GM23338 (cell line): ENCODE data around the gene PLPPR5.

Source experiments
- CREB1 ChIP-seq: fragments of 250-450 bp; sonication (Bioruptor Pico); IDR thresholded peaks from 2 replicates; pipeline ENCODE4 v1.5.0; 2020; ENCODE audit warnings: low read depth, mild to moderate bottlenecking, moderate library complexity
- EZH2 ChIP-seq: fragments of 200-600 bp; sonication (generic); IDR thresholded peaks from one replicate; pipeline ENCODE4 v1.8.0; 2017; ENCODE audit warnings: antibody characterized with exemption, mild to moderate bottlenecking, low read depth; ENCODE audit not compliant: unreplicated experiment
- EZH2phosphoT487 ChIP-seq: fragments of 200-600 bp; sonication (generic); IDR thresholded peaks from one replicate; pipeline ENCODE4 v1.8.1; 2018; ENCODE audit warnings: antibody characterized with exemption; ENCODE audit not compliant: unreplicated experiment
- JUNB ChIP-seq: IDR thresholded peaks from one replicate; pipeline ENCODE4 v1.6.1; 2016; ENCODE audit warnings: antibody characterized with exemption; ENCODE audit not compliant: unreplicated experiment
- POLR2AphosphoS5 ChIP-seq: IDR thresholded peaks from 2 replicates; pipeline ENCODE4 v1.6.1; 2016; ENCODE audit warnings: antibody characterized with exemption, low read depth
- ZNF114 ChIP-seq: fragments of 250-450 bp; sonication (Bioruptor Pico); IDR thresholded peaks from 2 replicates; pipeline ENCODE4 v1.5.0; 2020; ENCODE audit warnings: mild to moderate bottlenecking, moderate library complexity
- ZNF331 ChIP-seq: fragments of 250-450 bp; sonication (Bioruptor Pico); IDR thresholded peaks from 2 replicates; pipeline ENCODE4 v1.5.0; 2020; ENCODE audit warnings: low read depth, mild to moderate bottlenecking, moderate library complexity
- TF ChIP-seq, protein P1 (sequence below), 2 experiments: fragments of 200-600 bp in 1 of 2; sonication (generic) in 1 of 2; conservative IDR thresholded peaks; 2 replicates each; pipeline versions ENCODE4 v1.5.1 to v1.6.1; 2016 to 2017; ENCODE audit warnings: antibody characterized with exemption in 2 of 2, low read depth in 2 of 2, mild to moderate bottlenecking in 2 of 2, moderate library complexity in 1 of 2
- TF ChIP-seq, protein P2 (sequence below): IDR thresholded peaks from one replicate; pipeline ENCODE4 v1.6.1; 2018; ENCODE audit warnings: antibody characterized with exemption; ENCODE audit not compliant: unreplicated experiment
- TF ChIP-seq, protein P3 (sequence below): IDR thresholded peaks from 2 replicates; pipeline ENCODE4 v1.6.1; 2016; ENCODE audit warnings: antibody characterized with exemption
- TF ChIP-seq, protein P4 (sequence below): fragments of 250-450 bp; sonication (Bioruptor Pico); IDR thresholded peaks from 2 replicates; pipeline ENCODE4 v1.5.0; 2020; ENCODE audit warnings: mild to moderate bottlenecking, moderate library complexity

DNA sequence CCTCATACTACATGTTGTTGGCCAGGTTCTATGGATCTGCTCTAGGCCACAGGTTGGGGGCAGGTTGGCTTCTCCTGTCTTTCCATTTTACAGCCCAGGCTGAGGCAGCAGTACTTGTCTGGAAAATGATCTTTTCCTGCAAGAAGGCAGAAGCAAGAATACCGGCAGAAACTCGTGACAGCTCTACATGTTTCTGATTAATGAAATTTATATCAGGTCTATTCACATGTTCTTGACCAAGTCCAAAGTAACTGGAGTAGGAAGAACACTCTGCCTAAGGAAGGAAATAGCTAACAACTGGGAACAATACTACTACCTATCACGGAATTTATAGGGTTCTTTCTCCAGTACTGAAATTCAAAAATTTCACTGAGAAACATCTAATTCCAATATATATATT lies 98.3 kb downstream of the PLPPR5 start:
- TF ChIP-seq EZH2 (no peak), POLR2AphosphoS5 (no peak), CREB1 (CRISPR knock-in tag) (no peak), EZH2phosphoT487 (no peak), ZNF331 (CRISPR knock-in tag) (no peak), JUNB (no peak), ZNF114 (CRISPR knock-in tag) (no peak)
- TF ChIP-seq, protein P1, sequence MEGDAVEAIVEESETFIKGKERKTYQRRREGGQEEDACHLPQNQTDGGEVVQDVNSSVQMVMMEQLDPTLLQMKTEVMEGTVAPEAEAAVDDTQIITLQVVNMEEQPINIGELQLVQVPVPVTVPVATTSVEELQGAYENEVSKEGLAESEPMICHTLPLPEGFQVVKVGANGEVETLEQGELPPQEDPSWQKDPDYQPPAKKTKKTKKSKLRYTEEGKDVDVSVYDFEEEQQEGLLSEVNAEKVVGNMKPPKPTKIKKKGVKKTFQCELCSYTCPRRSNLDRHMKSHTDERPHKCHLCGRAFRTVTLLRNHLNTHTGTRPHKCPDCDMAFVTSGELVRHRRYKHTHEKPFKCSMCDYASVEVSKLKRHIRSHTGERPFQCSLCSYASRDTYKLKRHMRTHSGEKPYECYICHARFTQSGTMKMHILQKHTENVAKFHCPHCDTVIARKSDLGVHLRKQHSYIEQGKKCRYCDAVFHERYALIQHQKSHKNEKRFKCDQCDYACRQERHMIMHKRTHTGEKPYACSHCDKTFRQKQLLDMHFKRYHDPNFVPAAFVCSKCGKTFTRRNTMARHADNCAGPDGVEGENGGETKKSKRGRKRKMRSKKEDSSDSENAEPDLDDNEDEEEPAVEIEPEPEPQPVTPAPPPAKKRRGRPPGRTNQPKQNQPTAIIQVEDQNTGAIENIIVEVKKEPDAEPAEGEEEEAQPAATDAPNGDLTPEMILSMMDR (conservative IDR thresholded peaks at IDR 0.05; ENCODE audit: low read depth in 2 of 2) = no peak
- TF ChIP-seq, protein P2, sequence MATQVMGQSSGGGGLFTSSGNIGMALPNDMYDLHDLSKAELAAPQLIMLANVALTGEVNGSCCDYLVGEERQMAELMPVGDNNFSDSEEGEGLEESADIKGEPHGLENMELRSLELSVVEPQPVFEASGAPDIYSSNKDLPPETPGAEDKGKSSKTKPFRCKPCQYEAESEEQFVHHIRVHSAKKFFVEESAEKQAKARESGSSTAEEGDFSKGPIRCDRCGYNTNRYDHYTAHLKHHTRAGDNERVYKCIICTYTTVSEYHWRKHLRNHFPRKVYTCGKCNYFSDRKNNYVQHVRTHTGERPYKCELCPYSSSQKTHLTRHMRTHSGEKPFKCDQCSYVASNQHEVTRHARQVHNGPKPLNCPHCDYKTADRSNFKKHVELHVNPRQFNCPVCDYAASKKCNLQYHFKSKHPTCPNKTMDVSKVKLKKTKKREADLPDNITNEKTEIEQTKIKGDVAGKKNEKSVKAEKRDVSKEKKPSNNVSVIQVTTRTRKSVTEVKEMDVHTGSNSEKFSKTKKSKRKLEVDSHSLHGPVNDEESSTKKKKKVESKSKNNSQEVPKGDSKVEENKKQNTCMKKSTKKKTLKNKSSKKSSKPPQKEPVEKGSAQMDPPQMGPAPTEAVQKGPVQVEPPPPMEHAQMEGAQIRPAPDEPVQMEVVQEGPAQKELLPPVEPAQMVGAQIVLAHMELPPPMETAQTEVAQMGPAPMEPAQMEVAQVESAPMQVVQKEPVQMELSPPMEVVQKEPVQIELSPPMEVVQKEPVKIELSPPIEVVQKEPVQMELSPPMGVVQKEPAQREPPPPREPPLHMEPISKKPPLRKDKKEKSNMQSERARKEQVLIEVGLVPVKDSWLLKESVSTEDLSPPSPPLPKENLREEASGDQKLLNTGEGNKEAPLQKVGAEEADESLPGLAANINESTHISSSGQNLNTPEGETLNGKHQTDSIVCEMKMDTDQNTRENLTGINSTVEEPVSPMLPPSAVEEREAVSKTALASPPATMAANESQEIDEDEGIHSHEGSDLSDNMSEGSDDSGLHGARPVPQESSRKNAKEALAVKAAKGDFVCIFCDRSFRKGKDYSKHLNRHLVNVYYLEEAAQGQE = no peak
- TF ChIP-seq, protein P3, sequence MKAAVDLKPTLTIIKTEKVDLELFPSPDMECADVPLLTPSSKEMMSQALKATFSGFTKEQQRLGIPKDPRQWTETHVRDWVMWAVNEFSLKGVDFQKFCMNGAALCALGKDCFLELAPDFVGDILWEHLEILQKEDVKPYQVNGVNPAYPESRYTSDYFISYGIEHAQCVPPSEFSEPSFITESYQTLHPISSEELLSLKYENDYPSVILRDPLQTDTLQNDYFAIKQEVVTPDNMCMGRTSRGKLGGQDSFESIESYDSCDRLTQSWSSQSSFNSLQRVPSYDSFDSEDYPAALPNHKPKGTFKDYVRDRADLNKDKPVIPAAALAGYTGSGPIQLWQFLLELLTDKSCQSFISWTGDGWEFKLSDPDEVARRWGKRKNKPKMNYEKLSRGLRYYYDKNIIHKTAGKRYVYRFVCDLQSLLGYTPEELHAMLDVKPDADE = no peak
- TF ChIP-seq, protein P4, sequence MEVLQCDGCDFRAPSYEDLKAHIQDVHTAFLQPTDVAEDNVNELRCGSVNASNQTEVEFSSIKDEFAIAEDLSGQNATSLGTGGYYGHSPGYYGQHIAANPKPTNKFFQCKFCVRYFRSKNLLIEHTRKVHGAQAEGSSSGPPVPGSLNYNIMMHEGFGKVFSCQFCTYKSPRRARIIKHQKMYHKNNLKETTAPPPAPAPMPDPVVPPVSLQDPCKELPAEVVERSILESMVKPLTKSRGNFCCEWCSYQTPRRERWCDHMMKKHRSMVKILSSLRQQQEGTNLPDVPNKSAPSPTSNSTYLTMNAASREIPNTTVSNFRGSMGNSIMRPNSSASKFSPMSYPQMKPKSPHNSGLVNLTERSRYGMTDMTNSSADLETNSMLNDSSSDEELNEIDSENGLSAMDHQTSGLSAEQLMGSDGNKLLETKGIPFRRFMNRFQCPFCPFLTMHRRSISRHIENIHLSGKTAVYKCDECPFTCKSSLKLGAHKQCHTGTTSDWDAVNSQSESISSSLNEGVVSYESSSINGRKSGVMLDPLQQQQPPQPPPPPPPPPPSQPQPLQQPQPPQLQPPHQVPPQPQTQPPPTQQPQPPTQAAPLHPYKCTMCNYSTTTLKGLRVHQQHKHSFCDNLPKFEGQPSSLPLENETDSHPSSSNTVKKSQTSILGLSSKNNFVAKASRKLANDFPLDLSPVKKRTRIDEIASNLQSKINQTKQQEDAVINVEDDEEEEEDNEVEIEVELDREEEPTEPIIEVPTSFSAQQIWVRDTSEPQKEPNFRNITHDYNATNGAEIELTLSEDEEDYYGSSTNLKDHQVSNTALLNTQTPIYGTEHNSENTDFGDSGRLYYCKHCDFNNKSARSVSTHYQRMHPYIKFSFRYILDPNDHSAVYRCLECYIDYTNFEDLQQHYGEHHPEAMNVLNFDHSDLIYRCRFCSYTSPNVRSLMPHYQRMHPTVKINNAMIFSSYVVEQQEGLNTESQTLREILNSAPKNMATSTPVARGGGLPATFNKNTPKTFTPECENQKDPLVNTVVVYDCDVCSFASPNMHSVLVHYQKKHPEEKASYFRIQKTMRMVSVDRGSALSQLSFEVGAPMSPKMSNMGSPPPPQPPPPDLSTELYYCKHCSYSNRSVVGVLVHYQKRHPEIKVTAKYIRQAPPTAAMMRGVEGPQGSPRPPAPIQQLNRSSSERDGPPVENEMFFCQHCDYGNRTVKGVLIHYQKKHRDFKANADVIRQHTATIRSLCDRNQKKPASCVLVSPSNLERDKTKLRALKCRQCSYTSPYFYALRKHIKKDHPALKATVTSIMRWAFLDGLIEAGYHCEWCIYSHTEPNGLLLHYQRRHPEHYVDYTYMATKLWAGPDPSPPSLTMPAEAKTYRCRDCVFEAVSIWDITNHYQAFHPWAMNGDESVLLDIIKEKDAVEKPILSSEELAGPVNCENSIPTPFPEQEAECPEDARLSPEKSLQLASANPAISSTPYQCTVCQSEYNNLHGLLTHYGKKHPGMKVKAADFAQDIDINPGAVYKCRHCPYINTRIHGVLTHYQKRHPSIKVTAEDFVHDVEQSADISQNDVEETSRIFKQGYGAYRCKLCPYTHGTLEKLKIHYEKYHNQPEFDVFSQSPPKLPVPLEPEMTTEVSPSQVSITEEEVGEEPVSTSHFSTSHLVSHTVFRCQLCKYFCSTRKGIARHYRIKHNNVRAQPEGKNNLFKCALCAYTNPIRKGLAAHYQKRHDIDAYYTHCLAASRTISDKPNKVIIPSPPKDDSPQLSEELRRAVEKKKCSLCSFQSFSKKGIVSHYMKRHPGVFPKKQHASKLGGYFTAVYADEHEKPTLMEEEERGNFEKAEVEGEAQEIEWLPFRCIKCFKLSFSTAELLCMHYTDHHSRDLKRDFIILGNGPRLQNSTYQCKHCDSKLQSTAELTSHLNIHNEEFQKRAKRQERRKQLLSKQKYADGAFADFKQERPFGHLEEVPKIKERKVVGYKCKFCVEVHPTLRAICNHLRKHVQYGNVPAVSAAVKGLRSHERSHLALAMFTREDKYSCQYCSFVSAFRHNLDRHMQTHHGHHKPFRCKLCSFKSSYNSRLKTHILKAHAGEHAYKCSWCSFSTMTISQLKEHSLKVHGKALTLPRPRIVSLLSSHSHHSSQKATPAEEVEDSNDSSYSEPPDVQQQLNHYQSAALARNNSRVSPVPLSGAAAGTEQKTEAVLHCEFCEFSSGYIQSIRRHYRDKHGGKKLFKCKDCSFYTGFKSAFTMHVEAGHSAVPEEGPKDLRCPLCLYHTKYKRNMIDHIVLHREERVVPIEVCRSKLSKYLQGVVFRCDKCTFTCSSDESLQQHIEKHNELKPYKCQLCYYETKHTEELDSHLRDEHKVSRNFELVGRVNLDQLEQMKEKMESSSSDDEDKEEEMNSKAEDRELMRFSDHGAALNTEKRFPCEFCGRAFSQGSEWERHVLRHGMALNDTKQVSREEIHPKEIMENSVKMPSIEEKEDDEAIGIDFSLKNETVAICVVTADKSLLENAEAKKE (CRISPR knock-in tag) = no peak
